ENCODE measurements around the gene NDUFAB1. TPM values are rescaled to one million over a fixed set of nuclear protein-coding genes. Genes with fewer than 3 reads are reported as not detected.
A peak's percentile ranks its signal among the peaks of the same experiment; 100 is the strongest.

NDUFAB1 gene
- total and polyA plus RNA-seq, 2 of the 13 experiments (the other 11 are each of a cell fraction or from before 2014, with no cell fraction given) = 221 to 601 TPM

DNA sequence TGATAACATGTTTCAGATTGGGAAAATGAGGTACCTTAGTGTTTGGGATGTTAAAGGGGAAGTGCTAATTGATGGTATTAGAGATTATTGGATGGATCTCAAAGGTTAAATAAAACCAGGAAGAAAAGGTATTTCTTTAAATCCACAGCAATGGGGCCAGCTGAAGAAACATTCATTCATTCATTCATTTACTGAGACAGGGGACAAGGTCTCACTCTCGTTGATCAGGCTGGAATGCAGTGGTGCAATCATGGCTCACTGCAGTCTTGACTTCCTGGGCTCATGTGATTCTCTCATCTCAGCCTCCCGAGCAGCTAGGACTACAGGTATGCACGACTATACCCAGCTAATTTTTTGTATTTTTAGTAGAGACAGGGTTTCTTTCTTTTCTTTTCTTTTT lies 58.7 kb downstream of the NDUFAB1 start (continued):
- TF ChIP-seq, protein P1, sequence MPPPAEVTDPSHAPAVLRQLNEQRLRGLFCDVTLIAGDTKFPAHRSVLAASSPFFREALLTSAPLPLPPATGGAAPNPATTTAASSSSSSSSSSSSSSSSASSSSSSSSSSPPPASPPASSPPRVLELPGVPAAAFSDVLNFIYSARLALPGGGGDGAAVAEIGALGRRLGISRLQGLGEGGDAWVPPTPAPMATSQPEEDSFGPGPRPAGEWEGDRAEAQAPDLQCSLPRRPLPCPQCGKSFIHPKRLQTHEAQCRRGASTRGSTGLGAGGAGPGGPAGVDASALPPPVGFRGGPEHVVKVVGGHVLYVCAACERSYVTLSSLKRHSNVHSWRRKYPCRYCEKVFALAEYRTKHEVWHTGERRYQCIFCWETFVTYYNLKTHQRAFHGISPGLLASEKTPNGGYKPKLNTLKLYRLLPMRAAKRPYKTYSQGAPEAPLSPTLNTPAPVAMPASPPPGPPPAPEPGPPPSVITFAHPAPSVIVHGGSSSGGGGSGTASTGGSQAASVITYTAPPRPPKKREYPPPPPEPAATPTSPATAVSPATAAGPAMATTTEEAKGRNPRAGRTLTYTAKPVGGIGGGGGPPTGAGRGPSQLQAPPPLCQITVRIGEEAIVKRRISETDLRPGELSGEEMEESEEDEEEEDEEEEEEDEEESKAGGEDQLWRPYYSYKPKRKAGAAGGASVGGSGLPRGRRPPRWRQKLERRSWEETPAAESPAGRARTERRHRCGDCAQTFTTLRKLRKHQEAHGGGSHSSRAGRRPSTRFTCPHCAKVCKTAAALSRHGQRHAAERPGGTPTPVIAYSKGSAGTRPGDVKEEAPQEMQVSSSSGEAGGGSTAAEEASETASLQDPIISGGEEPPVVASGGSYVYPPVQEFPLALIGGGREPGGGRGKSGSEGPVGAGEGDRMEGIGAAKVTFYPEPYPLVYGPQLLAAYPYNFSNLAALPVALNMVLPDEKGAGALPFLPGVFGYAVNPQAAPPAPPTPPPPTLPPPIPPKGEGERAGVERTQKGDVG (CRISPR knock-in tag; IDR thresholded peaks at IDR 0.05; ENCODE audit: borderline replicate concordance) = no peak
- peak; percentile 58; the same call in 1 of the 2 replicates for TF ChIP-seq SMARCC2 (IDR thresholded peaks at IDR 0.05)
- no peak for TF ChIP-seq NFATC3 (CRISPR knock-in tag; IDR thresholded peaks at IDR 0.05)
- no peak for TF ChIP-seq ZC3H4 (CRISPR knock-in tag; IDR thresholded peaks at IDR 0.05; ENCODE audit: borderline replicate concordance)
- no peak for TF ChIP-seq IKZF4 (CRISPR knock-in tag; IDR thresholded peaks at IDR 0.05; ENCODE audit: borderline replicate concordance, low read depth, not compliant biosample characterization)
- TF ChIP-seq NFE2L2 (IDR thresholded peaks at IDR 0.05; ENCODE audit: low read length) = no peak
- TF ChIP-seq, protein P2, sequence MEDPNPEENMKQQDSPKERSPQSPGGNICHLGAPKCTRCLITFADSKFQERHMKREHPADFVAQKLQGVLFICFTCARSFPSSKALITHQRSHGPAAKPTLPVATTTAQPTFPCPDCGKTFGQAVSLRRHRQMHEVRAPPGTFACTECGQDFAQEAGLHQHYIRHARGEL (CRISPR knock-in tag; IDR thresholded peaks at IDR 0.05) = no peak
- no peak for TF ChIP-seq ZNF720 (CRISPR knock-in tag; IDR thresholded peaks at IDR 0.05)
- TF ChIP-seq ZNF570 (CRISPR knock-in tag; IDR thresholded peaks at IDR 0.05; ENCODE audit: borderline replicate concordance) = no peak
- no peak for TF ChIP-seq HNRNPLL (IDR thresholded peaks at IDR 0.05; ENCODE audit: low read depth, low read length, poor library complexity, severe bottlenecking)
- TF ChIP-seq ZNF3 (CRISPR knock-in tag; IDR thresholded peaks at IDR 0.05) = 0 out of 2 replicates have a peak, but pooled peaks have one; percentile 42
- no peak for TF ChIP-seq U2AF1 (optimal IDR thresholded peaks at IDR 0.05; ENCODE audit: low read depth, low read length)
- TF ChIP-seq, protein P3, sequence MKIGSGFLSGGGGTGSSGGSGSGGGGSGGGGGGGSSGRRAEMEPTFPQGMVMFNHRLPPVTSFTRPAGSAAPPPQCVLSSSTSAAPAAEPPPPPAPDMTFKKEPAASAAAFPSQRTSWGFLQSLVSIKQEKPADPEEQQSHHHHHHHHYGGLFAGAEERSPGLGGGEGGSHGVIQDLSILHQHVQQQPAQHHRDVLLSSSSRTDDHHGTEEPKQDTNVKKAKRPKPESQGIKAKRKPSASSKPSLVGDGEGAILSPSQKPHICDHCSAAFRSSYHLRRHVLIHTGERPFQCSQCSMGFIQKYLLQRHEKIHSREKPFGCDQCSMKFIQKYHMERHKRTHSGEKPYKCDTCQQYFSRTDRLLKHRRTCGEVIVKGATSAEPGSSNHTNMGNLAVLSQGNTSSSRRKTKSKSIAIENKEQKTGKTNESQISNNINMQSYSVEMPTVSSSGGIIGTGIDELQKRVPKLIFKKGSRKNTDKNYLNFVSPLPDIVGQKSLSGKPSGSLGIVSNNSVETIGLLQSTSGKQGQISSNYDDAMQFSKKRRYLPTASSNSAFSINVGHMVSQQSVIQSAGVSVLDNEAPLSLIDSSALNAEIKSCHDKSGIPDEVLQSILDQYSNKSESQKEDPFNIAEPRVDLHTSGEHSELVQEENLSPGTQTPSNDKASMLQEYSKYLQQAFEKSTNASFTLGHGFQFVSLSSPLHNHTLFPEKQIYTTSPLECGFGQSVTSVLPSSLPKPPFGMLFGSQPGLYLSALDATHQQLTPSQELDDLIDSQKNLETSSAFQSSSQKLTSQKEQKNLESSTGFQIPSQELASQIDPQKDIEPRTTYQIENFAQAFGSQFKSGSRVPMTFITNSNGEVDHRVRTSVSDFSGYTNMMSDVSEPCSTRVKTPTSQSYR (CRISPR knock-in tag; IDR thresholded peaks at IDR 0.05; ENCODE audit: borderline replicate concordance) = no peak
- TF ChIP-seq, protein P4, sequence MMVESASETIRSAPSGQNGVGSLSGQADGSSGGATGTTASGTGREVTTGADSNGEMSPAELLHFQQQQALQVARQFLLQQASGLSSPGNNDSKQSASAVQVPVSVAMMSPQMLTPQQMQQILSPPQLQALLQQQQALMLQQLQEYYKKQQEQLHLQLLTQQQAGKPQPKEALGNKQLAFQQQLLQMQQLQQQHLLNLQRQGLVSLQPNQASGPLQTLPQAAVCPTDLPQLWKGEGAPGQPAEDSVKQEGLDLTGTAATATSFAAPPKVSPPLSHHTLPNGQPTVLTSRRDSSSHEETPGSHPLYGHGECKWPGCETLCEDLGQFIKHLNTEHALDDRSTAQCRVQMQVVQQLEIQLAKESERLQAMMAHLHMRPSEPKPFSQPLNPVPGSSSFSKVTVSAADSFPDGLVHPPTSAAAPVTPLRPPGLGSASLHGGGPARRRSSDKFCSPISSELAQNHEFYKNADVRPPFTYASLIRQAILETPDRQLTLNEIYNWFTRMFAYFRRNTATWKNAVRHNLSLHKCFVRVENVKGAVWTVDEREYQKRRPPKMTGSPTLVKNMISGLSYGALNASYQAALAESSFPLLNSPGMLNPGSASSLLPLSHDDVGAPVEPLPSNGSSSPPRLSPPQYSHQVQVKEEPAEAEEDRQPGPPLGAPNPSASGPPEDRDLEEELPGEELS (CRISPR knock-in tag; IDR thresholded peaks at IDR 0.05) = no peak
- TF ChIP-seq ISL2 (CRISPR knock-in tag; IDR thresholded peaks at IDR 0.05) = no peak
- no peak for TF ChIP-seq HHEX (CRISPR knock-in tag; IDR thresholded peaks at IDR 0.05)
- TF ChIP-seq, protein P5, sequence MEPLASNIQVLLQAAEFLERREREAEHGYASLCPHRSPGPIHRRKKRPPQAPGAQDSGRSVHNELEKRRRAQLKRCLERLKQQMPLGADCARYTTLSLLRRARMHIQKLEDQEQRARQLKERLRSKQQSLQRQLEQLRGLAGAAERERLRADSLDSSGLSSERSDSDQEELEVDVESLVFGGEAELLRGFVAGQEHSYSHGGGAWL (CRISPR knock-in tag; IDR thresholded peaks at IDR 0.05) = no peak
- no peak for TF ChIP-seq FIP1L1 (IDR thresholded peaks at IDR 0.05; ENCODE audit: borderline replicate concordance, insufficient read depth, low read depth, low read length)
- no peak for TF ChIP-seq CHD4 (IDR thresholded peaks at IDR 0.05; ENCODE audit: borderline replicate concordance, low read length)
- TF ChIP-seq FOXA3 (CRISPR knock-in tag; IDR thresholded peaks at IDR 0.05) = peak; percentile 54
- no peak for TF ChIP-seq POLR2G (IDR thresholded peaks at IDR 0.05; ENCODE audit: low read depth, low read length)
- no peak for TF ChIP-seq RBM39 (IDR thresholded peaks at IDR 0.05; ENCODE audit: low read depth, low read length, poor library complexity, severe bottlenecking)
- no peak for TF ChIP-seq ZC3H13 (CRISPR knock-in tag; IDR thresholded peaks at IDR 0.05)

All from HepG2 (cell line).